K562 (cell line): ENCODE data around the gene NQO2. TPM values are rescaled to one million over a fixed set of nuclear protein-coding genes. Genes with fewer than 3 reads are reported as not detected.

Source experiments
- ATF7 ChIP-seq: fragments of 450-650 bp; IDR thresholded peaks from 2 replicates; pipeline ENCODE4 v1.7.1; 2014; ENCODE audit warnings: mild to moderate bottlenecking, moderate library complexity
- MTA2 ChIP-seq: fragments of 450-650 bp; IDR thresholded peaks from 2 replicates; pipeline ENCODE4 v1.6.1; 2016; ENCODE audit warnings: low read depth
- NFIC ChIP-seq: fragments of 450-650 bp; IDR thresholded peaks from 2 replicates; pipeline ENCODE4 v1.6.1; 2017; ENCODE audit warnings: mild to moderate bottlenecking, inconsistent platforms
- NUFIP1 ChIP-seq: fragments of 450-650 bp; IDR thresholded peaks from 2 replicates; pipeline ENCODE4 v1.6.1; 2018; ENCODE audit not compliant: partially characterized antibody
- PHF20 ChIP-seq: fragments of 450-650 bp; IDR thresholded peaks from 2 replicates; pipeline ENCODE4 v1.6.1; 2018; ENCODE audit not compliant: partially characterized antibody
- POLR2AphosphoS2 ChIP-seq: IDR thresholded peaks from 2 replicates; pipeline ENCODE4 v1.6.1; 2012; ENCODE audit warnings: low read length, improper control_type of control experiment
- SPI1 ChIP-seq: IDR thresholded peaks from 2 replicates; pipeline ENCODE4 v1.6.1; 2011; ENCODE audit warnings: low read depth, low read length, control low read depth, borderline replicate concordance
- polyA plus RNA-seq, 8 experiments: library from polyadenylated mRNA; depleted of rRNA in 4 of 8; stranded (reverse) in 5 of 8; unstranded in 3 of 8; fragments of >200 nt; fragmentation: Nextera tagmentation in 2 of 8; fragmentation: Illumina TruSeq in 1 of 8; extraction: Ambion mirVana in 2 of 8; extraction: Trizol in 1 of 8; gene quantifications; 2 replicates each; pipeline versions ENCODE4 v1.2.1 to v1.2.3, GENCODE V29; 2011 to 2014; ENCODE audit warnings: inconsistent platforms in 1 of 8, missing spikeins in 1 of 8
- total RNA-seq, 7 experiments: library from RNA; depleted of rRNA in 6 of 7; stranded (reverse); fragments of >200 nt in 6 of 7; fragmentation: Illumina TruSeq in 2 of 7; extraction: Trizol in 2 of 7; gene quantifications; 2 replicates each; pipeline versions ENCODE4 v1.2.1 to v1.2.3, GENCODE V29; 2011 to 2021; ENCODE audit warnings: low replicate concordance in 1 of 7
- TF ChIP-seq, protein P1 (sequence below): sonication (generic); formaldehyde crosslinking; IDR thresholded peaks from 2 replicates; pipeline ENCODE4 v1.8.0; 2022; ENCODE audit warnings: missing genetic modification reagents, mild to moderate bottlenecking, moderate library complexity, borderline replicate concordance
- TF ChIP-seq, protein P2 (sequence below): fragments of 250-450 bp; sonication (Bioruptor Pico); IDR thresholded peaks from 2 replicates; pipeline ENCODE4 v1.4.0; 2020; ENCODE audit warnings: mild to moderate bottlenecking, moderate library complexity, borderline replicate concordance
- TF ChIP-seq, protein P3 (sequence below): fragments of 250-450 bp; sonication (Bioruptor Pico); IDR thresholded peaks from 2 replicates; pipeline ENCODE4 v1.5.0; 2021; ENCODE audit warnings: mild to moderate bottlenecking, borderline replicate concordance
- TF ChIP-seq, protein P4 (sequence below): fragments of 250-450 bp; sonication (Bioruptor Pico); IDR thresholded peaks from 2 replicates; pipeline ENCODE4 v1.8.0; 2021; ENCODE audit warnings: moderate library complexity, mild to moderate bottlenecking, inconsistent platforms
- TF ChIP-seq, protein P5 (sequence below), 3 experiments: fragments of 200-800 bp in 1 of 3; fragments of 250-450 bp in 1 of 3; fragments of 450-650 bp in 1 of 3; sonication (Bioruptor Pico) in 1 of 3; sonication (Bioruptor generic) in 1 of 3; formaldehyde crosslinking in 1 of 3; IDR thresholded peaks; 2 replicates each; pipeline versions ENCODE4 v1.6.1 to v1.8.0; 2016 to 2022; ENCODE audit warnings: mild to moderate bottlenecking in 2 of 3, missing genetic modification characterization in 2 of 3, missing compliant biosample characterization in 1 of 3, moderate library complexity in 1 of 3

NQO2 gene
- total and polyA plus RNA-seq, 9 of the 15 experiments (the other 6 are each of a cell fraction or from before 2014, with no cell fraction given): 54.6 to 214 (median 116) TPM

DNA sequence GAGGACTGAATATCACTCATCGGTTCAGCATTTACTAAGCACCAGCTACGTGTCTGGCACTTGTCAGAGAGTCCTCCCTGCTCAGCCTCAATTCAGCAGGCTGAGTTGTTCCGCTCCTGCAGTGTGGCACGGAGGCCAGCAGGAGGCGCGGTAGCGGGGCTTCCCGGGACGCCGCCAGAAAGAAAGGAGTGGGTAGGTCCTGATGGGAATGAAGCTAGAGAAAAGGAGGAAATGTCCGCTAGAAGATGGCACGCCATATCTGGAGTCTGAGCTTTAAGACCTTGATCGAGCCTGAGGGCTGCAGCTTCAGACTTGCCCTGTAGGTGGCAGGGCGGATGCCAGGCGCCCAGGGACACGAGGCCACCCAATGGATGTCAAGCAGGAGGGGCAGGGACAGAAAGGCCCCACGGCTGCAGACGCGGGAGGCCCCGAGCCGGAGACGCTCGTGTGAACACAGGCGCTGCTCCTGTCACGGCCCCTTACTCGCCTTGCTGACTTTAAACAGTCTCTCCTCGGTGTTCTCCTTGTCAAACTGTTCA is 47.1 kb upstream of the NQO2 start (continued):
- TF ChIP-seq SPI1 (no peak), NFIC (peak; percentile 22; the same call in 1 of the 2 replicates), POLR2AphosphoS2 (no peak), NUFIP1 (no peak), PHF20 (no peak), MTA2 (no peak), ATF7 (peak; percentile 59; the same call in 1 of the 2 replicates)
- TF ChIP-seq, protein P1, sequence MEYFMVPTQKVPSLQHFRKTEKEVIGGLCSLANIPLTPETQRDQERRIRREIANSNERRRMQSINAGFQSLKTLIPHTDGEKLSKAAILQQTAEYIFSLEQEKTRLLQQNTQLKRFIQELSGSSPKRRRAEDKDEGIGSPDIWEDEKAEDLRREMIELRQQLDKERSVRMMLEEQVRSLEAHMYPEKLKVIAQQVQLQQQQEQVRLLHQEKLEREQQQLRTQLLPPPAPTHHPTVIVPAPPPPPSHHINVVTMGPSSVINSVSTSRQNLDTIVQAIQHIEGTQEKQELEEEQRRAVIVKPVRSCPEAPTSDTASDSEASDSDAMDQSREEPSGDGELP (CRISPR knock-in tag): peak; percentile 52; the same call in 1 of the 2 replicates
- TF ChIP-seq, protein P2, sequence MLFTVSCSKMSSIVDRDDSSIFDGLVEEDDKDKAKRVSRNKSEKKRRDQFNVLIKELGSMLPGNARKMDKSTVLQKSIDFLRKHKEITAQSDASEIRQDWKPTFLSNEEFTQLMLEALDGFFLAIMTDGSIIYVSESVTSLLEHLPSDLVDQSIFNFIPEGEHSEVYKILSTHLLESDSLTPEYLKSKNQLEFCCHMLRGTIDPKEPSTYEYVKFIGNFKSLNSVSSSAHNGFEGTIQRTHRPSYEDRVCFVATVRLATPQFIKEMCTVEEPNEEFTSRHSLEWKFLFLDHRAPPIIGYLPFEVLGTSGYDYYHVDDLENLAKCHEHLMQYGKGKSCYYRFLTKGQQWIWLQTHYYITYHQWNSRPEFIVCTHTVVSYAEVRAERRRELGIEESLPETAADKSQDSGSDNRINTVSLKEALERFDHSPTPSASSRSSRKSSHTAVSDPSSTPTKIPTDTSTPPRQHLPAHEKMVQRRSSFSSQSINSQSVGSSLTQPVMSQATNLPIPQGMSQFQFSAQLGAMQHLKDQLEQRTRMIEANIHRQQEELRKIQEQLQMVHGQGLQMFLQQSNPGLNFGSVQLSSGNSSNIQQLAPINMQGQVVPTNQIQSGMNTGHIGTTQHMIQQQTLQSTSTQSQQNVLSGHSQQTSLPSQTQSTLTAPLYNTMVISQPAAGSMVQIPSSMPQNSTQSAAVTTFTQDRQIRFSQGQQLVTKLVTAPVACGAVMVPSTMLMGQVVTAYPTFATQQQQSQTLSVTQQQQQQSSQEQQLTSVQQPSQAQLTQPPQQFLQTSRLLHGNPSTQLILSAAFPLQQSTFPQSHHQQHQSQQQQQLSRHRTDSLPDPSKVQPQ (CRISPR knock-in tag): no peak
- TF ChIP-seq, protein P3, sequence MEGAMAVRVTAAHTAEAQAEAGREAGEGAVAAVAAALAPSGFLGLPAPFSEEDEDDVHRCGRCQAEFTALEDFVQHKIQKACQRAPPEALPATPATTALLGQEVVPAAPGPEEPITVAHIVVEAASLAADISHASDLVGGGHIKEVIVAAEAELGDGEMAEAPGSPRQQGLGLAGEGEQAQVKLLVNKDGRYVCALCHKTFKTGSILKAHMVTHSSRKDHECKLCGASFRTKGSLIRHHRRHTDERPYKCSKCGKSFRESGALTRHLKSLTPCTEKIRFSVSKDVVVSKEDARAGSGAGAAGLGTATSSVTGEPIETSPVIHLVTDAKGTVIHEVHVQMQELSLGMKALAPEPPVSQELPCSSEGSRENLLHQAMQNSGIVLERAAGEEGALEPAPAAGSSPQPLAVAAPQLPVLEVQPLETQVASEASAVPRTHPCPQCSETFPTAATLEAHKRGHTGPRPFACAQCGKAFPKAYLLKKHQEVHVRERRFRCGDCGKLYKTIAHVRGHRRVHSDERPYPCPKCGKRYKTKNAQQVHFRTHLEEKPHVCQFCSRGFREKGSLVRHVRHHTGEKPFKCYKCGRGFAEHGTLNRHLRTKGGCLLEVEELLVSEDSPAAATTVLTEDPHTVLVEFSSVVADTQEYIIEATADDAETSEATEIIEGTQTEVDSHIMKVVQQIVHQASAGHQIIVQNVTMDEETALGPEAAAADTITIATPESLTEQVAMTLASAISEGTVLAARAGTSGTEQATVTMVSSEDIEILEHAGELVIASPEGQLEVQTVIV (CRISPR knock-in tag): no peak
- TF ChIP-seq, protein P4, sequence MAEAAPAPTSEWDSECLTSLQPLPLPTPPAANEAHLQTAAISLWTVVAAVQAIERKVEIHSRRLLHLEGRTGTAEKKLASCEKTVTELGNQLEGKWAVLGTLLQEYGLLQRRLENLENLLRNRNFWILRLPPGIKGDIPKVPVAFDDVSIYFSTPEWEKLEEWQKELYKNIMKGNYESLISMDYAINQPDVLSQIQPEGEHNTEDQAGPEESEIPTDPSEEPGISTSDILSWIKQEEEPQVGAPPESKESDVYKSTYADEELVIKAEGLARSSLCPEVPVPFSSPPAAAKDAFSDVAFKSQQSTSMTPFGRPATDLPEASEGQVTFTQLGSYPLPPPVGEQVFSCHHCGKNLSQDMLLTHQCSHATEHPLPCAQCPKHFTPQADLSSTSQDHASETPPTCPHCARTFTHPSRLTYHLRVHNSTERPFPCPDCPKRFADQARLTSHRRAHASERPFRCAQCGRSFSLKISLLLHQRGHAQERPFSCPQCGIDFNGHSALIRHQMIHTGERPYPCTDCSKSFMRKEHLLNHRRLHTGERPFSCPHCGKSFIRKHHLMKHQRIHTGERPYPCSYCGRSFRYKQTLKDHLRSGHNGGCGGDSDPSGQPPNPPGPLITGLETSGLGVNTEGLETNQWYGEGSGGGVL (CRISPR knock-in tag): no peak
- TF ChIP-seq, protein P5, sequence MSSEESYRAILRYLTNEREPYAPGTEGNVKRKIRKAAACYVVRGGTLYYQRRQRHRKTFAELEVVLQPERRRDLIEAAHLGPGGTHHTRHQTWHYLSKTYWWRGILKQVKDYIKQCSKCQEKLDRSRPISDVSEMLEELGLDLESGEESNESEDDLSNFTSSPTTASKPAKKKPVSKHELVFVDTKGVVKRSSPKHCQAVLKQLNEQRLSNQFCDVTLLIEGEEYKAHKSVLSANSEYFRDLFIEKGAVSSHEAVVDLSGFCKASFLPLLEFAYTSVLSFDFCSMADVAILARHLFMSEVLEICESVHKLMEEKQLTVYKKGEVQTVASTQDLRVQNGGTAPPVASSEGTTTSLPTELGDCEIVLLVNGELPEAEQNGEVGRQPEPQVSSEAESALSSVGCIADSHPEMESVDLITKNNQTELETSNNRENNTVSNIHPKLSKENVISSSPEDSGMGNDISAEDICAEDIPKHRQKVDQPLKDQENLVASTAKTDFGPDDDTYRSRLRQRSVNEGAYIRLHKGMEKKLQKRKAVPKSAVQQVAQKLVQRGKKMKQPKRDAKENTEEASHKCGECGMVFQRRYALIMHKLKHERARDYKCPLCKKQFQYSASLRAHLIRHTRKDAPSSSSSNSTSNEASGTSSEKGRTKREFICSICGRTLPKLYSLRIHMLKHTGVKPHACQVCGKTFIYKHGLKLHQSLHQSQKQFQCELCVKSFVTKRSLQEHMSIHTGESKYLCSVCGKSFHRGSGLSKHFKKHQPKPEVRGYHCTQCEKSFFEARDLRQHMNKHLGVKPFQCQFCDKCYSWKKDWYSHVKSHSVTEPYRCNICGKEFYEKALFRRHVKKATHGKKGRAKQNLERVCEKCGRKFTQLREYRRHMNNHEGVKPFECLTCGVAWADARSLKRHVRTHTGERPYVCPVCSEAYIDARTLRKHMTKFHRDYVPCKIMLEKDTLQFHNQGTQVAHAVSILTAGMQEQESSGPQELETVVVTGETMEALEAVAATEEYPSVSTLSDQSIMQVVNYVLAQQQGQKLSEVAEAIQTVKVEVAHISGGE (CRISPR knock-in tag; IDR thresholded peaks at IDR 0.05): no peak
